Measurements from ENCODE around the gene SMG5.

- no peak for TF ChIP-seq CTCF (conservative IDR thresholded peaks at IDR 0.05 in 1 of 2, IDR thresholded peaks at IDR 0.05 in 1 of 2; ENCODE audit: extremely low read depth in 1 of 2, insufficient read depth in 1 of 2, low read depth in 1 of 2, low read length in 2 of 2)
- TF ChIP-seq EZH2 (IDR thresholded peaks at IDR 0.05; ENCODE audit: borderline replicate concordance, low read length): no peak
Observed at GRCh38 chr1:156217871-156218270, 64.8 kb downstream of the SMG5 start.

All from mammary epithelial cell (primary cell).